GM12874 (cell line): ENCODE results near the gene SERP2.

Source experiments
- CTCF ChIP-seq: IDR thresholded peaks from 2 replicates; pipeline ENCODE4 v1.5.1; 2011; ENCODE audit warnings: low read depth, mild to moderate bottlenecking, control low read depth, low read length, moderate library complexity; ENCODE audit not compliant: insufficient read depth

SERP2 gene

GRCh38 chr13:44436589-44437337, 63.1 kb downstream of the SERP2 start:
- no peak for TF ChIP-seq CTCF

DNA sequence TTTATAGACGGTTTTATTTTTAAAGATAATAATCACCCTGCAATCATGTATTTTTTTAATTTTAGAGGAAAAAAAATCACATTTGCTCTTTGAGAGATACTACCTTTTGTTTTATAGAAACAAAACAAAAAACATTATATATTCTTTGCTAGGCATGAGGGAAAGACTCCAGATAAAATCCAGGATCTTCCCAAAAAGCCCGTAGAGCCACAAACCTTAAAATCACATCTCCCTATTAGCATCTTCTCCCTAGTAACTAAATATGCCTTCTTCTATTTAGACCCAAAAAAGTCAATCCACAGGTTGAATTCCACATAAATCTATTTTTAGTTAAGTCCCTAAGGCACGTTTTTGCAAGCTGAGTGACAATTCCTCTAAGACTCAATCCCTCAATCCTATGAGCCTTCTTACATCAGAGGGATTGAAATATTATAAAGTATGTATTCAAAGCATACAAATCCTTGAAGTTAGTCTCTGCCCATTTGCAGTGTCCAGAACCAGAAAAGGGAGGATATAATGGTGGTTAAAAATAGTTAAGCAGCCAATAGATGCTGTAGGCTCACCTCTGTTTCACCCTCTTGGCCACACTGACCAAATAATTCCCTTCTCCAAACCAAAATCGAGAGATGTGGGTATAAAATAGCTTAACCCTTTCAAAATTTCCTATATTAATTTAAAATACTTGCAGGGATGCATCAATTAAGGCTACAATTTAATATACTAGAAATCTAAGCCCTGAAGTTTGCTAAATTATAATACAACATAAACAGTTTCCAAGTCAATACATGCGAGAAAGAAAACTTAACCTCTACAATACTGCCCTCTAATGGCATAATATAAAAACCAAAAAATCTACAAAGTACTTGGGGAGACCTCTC, 64.0 kb downstream of the SERP2 start:
- no peak for TF ChIP-seq CTCF

DNA sequence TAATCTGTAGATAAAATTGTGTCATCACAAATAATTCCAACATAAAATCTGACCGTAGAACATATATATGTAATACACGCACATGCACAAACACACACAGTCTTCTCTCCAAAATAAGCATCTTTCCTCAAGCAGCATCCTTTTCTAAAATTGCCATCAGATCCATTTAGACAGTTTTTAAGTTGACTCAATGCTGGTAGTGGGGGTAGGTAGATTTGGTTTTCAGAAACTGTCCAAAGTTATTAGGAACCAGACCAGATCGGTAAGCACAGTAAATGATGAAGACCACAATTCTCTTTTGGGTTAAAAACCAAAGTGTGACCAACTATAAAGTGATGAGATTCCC, 64.6 kb downstream of the SERP2 start:
- TF ChIP-seq CTCF = no peak

DNA sequence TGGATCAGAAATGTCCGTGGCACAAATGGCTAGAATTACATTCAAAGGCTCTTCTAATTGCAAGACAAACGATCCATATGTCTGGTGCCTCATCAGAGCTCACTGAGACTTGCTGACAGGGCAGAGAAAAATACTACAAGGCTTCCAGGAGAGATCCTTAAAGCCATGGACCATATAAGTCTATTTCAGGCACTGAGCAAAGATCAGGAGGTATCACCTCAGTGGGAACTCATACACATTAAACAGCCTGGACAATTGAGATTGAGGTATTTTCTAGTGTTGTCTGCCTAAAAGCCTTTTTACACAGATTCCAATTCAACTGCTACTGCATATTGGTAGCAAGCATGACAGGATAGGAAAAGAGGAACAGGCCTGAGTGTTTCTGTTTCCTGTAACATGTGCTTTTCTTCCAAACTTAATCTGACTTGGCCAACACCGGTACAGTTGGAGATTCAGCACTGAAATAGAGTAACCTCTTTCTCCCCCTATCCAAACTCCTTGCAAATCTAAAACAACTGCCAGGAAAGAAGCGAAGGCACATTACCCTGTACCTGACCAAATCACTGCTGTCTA, 65.9 kb downstream of the SERP2 start:
- TF ChIP-seq CTCF = no peak

- no peak for TF ChIP-seq CTCF
Measured at GRCh38 chr13:44440046-44440608, 66.5 kb downstream of the SERP2 start.
